Stimulated activated CD4-positive, alpha-beta T cell treated with anti-CD3 and anti-CD28 coated beads, TNF-alpha, amount 100 ng/mL, for 24 hours (primary cell): ENCODE data around the gene HIRA.
A peak's percentile ranks its signal among the peaks of the same experiment; 100 is the strongest.
"Not testable (repeated sequence)": the region's sequence is repeated elsewhere in the genome, so short reads cannot be mapped to it uniquely, and the experiment has no call there.

ENCODE experiments used
- DNase-seq, 3 experiments: peaks; one replicate each; pipeline ENCODE4 v3.0.0-alpha.2; 2020; ENCODE audit warnings: low read depth in 3 of 3

The HIRA gene

GRCh38 chr22:19330205-19330604 lies 101.3 kb downstream of the HIRA start:
- DNase-seq = not testable (repeated sequence)

DNA sequence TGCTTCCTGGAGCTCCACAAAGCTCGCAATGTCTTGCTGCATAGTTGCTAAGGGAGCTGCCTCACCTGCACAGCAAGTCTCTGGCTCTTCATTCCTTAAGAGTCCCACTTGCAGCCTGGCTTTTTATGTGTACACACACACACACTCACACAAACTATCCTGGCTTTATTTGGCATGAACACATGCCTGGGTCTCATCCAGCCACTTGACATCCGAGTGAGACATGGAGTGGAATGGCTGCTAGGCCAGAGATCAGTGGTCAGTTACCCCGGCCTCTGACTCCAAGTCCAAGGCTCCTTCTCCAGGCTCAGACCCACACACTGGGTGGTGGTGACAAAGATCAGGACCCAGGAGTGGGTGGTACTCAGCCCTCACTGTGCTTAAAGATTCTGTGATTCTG lies 102.1 kb downstream of the HIRA start:
- no peak for DNase-seq

DNA sequence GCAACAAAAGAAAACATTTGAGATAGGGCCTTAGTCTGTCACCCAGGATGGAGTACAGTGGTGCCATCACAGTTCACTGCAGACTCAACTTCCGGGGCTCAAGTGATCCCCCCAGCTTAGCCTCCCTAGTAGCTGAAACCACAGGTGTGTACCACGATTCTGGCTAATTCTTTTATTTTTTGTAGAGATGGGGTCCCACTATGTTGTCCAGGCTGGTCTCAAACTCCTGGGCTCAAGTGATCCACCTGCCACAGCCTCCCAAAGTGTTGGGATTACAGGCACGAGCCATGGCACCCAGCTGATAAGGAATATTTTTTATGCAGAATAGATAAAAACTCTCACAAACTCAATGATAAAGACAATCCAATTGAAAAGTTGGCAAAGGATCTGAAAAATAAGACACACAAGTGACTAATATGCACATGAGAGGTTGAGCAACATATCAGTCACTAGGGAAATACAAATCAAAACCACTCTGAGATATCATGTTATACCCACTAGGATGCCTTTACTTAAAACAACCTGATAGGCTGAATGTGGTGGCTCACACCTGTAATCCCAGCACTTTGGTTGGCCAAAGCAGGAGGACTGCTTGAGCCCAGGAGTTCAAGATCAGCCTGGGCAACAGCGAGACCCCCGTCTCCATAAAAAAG lies 106.1 kb downstream of the HIRA start:
- no peak for DNase-seq

DNA sequence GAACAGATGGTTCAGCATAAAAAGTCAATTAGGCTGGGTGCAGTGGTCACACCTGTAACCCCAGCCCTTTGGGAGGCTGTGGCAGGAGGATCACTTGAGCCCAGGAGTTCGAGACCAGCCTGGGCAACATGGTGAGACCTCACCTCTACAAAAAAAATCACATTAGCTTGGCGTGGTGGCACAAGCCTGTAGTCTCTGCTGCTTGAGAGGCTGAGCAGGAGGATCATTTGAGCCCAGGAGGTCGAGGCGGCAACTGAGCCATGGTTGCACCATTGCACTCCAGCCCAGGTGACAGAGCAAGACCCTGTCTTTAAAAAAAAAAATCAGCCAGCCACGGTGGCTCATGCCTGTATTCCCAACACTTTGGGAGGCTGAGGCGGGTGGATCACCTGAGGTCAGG lies 108.1 kb downstream of the HIRA start:
- not testable (repeated sequence) for DNase-seq

GRCh38 chr22:19321757-19322156 lies 109.8 kb downstream of the HIRA start:
- no peak for DNase-seq

DNA sequence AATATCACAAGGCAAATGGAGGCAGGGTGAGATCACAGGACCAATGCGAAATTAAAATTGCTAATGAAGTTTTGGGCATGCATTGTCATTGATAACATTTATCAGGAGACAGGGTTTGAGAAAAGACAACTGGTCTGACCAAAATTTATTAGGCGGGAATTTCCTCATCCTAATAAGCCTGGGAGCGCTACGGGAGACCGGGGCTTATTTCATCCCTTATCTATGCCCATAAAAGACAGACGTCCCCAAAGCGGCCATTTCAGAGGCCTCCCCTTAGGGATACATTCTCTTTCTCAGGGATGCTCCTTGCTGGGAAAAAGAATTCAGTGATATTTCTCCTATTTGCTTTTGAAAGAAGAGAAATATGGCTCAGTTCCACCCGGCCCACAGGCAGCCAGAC lies 111.4 kb downstream of the HIRA start:
- DNase-seq = not testable (repeated sequence)

- DNase-seq = no peak
Measured at GRCh38 chr22:19319281-19319680, 112.3 kb downstream of the HIRA start.

- DNase-seq = no peak
Measured at GRCh38 chr22:19317865-19318264, 113.7 kb downstream of the HIRA start.

- DNase-seq = no peak
Measured at GRCh38 chr22:19307872-19308271, 123.7 kb downstream of the HIRA start.

GRCh38 chr22:19306535-19306934 lies 125.0 kb downstream of the HIRA start:
- DNase-seq = not testable (repeated sequence)

- DNase-seq = no peak
Measured at GRCh38 chr22:19304547-19304946, 127.0 kb downstream of the HIRA start.

DNA sequence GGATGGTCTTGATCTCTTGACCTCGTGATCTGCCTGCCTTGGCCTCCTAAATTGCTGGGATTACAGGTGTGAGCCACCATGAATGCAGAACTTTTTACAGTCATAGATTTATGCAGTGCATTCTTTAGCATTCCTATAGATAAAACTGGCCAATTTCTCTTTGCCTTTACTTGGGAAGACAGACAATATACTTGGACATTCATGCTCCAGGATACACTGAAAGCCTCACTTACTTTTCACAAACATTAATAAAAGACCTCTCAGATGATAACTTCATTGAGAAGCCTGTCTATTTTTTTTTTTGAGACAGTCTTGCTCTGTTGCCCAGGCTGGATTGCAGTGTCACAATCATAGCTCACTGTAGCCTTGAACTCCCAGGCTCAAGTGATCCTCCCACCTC lies 127.7 kb downstream of the HIRA start:
- DNase-seq = no peak

- DNase-seq = no peak
Measured at GRCh38 chr22:19295733-19296132, 135.8 kb downstream of the HIRA start.

DNA sequence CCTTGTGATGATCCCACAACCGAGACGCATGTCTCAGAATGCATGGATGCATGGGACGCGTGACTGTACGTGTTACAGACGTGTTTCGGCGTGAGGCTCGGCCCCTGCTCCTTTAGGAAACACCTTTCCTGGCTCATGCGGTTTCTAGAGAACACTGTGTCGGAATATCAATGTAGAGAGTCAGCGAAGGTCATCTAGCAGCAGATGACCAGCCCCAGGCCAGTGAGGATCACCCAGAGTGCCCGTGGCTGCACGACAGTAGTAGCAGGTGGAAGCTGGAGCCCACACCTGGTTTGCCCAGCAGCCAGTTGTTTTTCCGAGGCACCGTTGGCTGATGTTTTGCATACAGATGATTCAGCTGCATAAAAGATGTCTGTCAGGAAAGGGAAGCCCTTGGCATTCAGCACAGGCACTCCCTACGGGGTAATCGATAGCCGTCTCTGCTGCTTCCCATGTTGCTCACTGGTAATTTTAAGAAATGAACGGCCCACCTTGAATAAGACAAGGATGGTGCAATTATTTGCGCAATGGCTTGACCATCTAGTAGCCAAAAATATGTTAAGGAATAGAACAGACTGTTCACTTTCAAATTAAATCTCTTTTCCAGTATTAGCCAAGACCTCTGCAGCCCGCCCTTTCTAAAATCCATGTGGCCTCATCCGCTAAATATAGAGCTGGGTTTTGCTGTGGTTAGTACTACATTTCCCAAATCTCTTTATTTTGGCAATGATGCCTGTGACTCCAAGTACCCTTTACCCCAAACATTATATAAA lies 138.9 kb downstream of the HIRA start:
- DNase-seq = no peak

DNA sequence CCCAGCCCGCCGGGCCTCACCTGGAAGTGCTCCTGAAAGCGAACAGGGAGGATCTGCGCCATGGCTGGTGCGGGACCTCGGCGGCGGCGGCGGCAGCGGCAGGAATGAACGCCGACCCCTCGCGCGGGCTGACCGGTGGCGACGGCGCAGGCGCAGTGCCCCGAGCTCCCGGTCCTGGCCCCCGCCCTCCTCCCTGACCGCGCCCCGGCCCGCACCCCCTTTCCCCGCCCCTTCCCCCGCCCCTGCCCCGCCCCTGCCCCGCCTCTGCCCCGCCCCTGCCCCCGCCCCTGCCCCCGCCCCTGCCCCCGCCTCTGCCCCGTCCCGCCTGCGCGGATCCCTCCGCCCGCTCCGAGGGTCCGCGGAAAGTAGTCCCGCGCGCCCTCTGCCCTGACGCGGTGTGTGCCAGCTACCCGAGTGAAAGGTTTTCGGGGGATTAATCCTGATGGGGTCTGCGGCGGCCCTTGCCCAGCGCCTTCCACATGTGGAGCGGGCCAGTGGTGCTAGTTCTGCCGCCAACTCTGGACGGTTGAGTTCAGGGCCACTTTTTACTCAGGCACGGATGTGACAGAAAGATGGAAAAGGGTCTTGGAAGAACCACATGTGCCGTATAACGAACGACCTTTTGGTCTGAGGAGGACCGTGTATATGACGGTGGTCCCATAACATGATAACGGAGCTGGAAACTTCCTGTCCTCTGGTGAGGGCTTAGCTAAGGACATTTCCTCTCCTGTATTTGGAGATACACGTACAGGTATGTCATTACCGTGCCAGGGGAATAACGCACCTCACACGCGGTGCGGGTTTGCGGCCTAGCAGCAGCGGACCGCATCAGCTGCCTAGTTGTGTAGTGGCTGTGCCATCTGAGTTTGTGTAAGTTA lies 139.7 kb downstream of the HIRA start, which contains the start of gene CLTCL1:
TSS of gene CLTCL1 (minus strand) at position 140 of the 878 bp plus-strand sequence. CDS start at position 62, 78 bp downstream.
- DNase-seq = peak; percentile 31 to 66 (median 58)

- peak in 1 of 3 experiments; percentile 16 for DNase-seq
Measured at GRCh38 chr22:19291218-19291579, 140.3 kb downstream of the HIRA start.

- DNase-seq = peak in 1 of 3 experiments; percentile 3
Measured at GRCh38 chr22:19290400-19291217, 140.9 kb downstream of the HIRA start.

DNA sequence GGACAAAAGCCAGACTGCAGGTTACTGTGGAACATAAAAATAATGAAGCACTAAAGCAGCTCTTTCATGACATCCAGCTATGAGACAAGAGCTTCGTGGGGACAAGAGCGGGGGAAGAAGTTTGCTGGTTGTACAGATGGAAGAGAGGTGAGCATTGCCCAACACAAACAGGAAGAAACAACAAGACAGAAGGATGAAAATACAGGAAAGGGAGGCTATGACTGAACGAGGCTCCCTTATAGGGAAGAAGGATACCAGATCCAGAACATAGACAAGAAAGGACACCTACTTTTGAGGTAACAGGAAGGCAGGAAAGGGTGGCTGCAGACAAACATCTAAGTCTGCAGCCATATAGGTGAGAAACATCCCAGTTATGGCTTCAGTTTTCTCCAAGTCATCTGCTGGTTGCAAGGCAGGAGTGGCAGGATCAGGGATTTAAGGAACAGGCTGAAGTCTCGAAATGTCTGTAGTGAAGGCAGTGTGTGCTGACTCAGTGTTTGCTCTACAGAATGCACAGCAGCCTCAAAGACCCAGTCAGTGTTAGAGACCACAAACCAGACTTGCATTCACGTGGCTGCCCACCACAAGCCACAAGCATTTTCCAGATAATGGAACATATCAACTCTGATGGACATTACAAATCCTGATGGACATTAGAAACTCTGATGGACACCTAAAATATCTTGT lies 141.9 kb downstream of the HIRA start:
- no peak for DNase-seq

DNA sequence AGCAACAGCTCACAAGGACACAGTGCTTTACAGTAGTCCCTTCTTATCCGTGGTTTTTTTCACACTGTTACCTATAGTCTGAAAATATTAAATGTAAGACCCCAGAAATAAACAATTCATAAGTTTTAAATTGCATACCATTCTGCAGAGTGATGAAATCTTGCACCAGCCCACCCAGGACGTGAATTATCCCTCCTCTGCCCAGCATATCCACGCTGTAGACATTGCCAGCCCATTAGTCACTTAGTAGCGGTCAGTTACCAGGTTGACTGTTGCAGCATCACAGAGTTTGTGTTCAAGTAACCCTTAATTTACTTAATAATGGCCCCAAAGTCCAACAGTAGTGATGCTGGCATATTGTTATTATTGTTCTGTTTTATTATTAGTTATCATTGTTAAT lies 143.6 kb downstream of the HIRA start:
- DNase-seq = no peak

GRCh38 chr22:19287076-19287707 lies 144.3 kb downstream of the HIRA start:
- no peak for DNase-seq
